Measurements from ENCODE around the gene CEP290.

DNA sequence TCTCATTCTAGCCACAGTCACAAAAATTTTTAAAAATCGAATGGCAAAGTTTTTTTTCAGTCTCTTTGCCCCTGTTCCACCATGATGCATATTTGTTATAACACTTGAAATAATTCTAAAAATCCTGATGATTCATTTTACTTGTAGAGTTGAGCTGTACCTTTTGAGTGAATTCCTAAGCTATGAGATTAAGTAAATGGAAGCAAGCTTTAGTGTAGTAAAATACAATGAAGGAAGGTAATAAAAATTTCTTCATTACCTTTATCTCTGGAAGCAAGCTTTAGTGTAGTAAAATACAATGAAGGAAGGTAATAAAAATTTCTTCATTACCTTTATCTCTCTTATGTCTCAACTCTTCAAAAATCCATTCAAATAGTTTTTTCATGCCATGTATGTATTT lies 46.3 kb upstream of the CEP290 start:
- TF ChIP-seq CTCF (IDR thresholded peaks at IDR 0.05; ENCODE audit: poor library complexity): no peak
- TF ChIP-seq EZH2 (IDR thresholded peaks at IDR 0.05; ENCODE audit: borderline replicate concordance): no peak

Measured in hepatocyte (in vitro differentiated cells).